Subcutaneous adipose tissue (tissue), 4 donors: ENCODE measurements around the gene FAM20C. TPM values are rescaled to one million over a fixed set of nuclear protein-coding genes. Genes with fewer than 3 reads are reported as not detected.

Experiments
- CTCF ChIP-seq: fragments of 450-650 bp; IDR thresholded peaks from one replicate; pipeline ENCODE4 v1.5.1; 2016; ENCODE audit warnings: low read depth, mild to moderate bottlenecking, control low read depth, antibody characterized with exemption, moderate library complexity
- total RNA-seq, 4 donors: library from RNA; depleted of rRNA; stranded (reverse); fragments of >200 nt; gene quantifications; one replicate each; pipeline ENCODE4 v1.1.0, GENCODE V29; 2016

Gene FAM20C
- total RNA-seq, 4 donors from 2014 or later: 21.0 to 82.5 (median 35.6) TPM

GRCh38 chr7:235576-236395, 43.4 kb downstream of the FAM20C start:
- no peak for TF ChIP-seq CTCF

- no peak for TF ChIP-seq CTCF
Measured at GRCh38 chr7:236967-237366, 44.6 kb downstream of the FAM20C start.

- no peak for TF ChIP-seq CTCF
Measured at GRCh38 chr7:237385-237784, 45.0 kb downstream of the FAM20C start.

- TF ChIP-seq CTCF: no peak
Measured at GRCh38 chr7:240146-240676, 47.8 kb downstream of the FAM20C start.

GRCh38 chr7:240887-241421, 48.6 kb downstream of the FAM20C start:
- TF ChIP-seq CTCF: no peak

- TF ChIP-seq CTCF: no peak
Measured at GRCh38 chr7:241513-241912, 49.1 kb downstream of the FAM20C start.

- TF ChIP-seq CTCF: no peak
Measured at GRCh38 chr7:244974-245373, 52.6 kb downstream of the FAM20C start.
